Measurements from ENCODE around the gene PSMG3. TPM values are rescaled to one million over a fixed set of nuclear protein-coding genes. Genes with fewer than 3 reads are reported as not detected.

Gene PSMG3
- total and polyA plus RNA-seq, 9 donors, result 19.8 to 35.5 (median 23.7) TPM

DNA sequence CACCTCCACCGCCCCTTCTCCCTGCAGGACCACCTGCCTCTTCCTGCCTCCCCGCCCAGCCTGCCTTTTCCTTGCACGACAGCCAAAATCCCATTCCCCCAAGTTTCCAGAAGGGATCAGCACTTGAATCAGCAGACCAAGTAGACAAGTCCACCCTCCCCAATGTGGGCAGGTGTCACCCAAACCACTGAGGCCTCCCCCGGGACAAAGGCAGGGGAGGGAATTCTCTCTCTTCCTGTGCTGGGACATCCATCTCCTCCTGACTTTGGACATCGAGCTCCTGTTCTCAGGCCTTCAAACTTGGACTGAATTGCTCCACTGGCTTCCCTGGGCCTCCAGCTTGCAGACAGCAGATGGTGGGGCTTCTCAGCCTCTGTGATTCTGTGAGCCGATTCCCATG is 21.6 kb upstream of the PSMG3 start:
- whole genome bisulfite sequencing (ENCODE audit: insufficient coverage), result 34% methylated on average over 6 of the region's 6 CpGs

DNA sequence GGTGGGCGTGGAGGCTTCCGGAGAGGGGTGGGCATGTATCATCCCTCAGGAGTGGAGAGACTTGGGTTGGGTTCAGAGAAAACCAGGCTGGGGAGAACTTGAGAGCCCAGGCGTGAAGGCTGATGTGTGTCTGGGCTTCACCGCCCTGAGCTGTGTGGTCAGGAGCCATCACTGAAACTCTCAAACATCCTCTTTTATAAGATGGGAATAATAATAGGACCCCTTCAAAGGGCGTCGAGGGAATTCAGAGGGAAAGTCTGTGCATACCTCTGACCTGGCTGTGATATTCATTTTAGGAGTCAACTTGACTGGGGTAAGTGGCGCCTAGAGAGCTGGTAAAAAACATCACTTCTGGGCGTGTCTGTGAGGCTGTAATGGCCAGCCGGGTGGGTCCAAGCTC is 21.1 kb upstream of the PSMG3 start:
- peaks cover 7% of the 10 kb centered on the region for H3K9me3 ChIP-seq (replicated peaks; ENCODE audit: control insufficient read depth, low read depth, low read length)
- H3K4me1 ChIP-seq (ENCODE audit: control insufficient read depth, insufficient read depth, low read length), result peaks cover 15% of the 10 kb centered on the region
- no peak overlapping the region for H3K4me3 ChIP-seq (ENCODE audit: low read length)
- H3K36me3 ChIP-seq (ENCODE audit: control insufficient read depth, insufficient read depth, low read length), result no peaks in the 10 kb centered on the region
- DNase-seq, result no peak
- WGBS (ENCODE audit: insufficient coverage), result 71% methylated on average over 7 of the region's 9 CpGs
- peaks cover 62% of the 10 kb centered on the region for H3K27me3 ChIP-seq (ENCODE audit: control insufficient read depth, insufficient read depth, low read length)
- H3K27ac ChIP-seq (ENCODE audit: low read length), result no peak overlapping the region

More for the DNA sequence above, 21.6 kb upstream of the PSMG3 start:
- Histone ChIP-seq H3K27me3 (ENCODE audit: control insufficient read depth, insufficient read depth, low read length) (peaks cover 59% of the 10 kb centered on the region), H3K4me3 (ENCODE audit: low read length) (no peak overlapping the region), H3K36me3 (ENCODE audit: control insufficient read depth, insufficient read depth, low read length) (no peaks in the 10 kb centered on the region), H3K9me3 (replicated peaks; ENCODE audit: control insufficient read depth, low read depth, low read length) (peaks cover 7% of the 10 kb centered on the region), H3K4me1 (ENCODE audit: control insufficient read depth, insufficient read depth, low read length) (peaks cover 15% of the 10 kb centered on the region), H3K27ac (ENCODE audit: low read length) (no peak overlapping the region)
- DNase-seq, result peak; percentile 37

DNA sequence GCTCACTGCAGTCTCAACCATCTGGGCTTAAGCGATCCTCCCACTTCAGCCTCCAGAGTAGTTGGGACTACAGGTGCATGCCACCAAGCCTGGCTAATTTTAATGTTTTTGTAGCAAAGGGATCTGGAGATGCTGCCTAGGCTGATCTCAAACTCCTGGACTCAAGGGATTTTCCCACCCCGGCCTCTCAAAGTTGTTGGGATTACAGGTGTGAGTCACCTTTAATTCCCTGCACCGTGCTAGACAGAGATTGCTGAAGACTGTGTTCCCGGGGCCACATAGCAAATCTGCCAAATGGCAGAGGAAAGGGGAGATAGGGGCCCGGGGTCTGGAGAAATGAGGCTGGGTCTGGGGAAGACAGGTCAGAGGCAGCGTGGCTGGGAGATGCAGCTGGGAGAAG is 20.6 kb upstream of the PSMG3 start:
- 59% methylated on average over 4 of the region's 6 CpGs for whole genome bisulfite sequencing (ENCODE audit: insufficient coverage)
- DNase-seq, result no peak
- H3K36me3 ChIP-seq (ENCODE audit: control insufficient read depth, insufficient read depth, low read length), result no peaks in the 10 kb centered on the region
- H3K4me1 ChIP-seq (ENCODE audit: control insufficient read depth, insufficient read depth, low read length), result peaks cover 15% of the 10 kb centered on the region
- no peak overlapping the region for H3K4me3 ChIP-seq (ENCODE audit: low read length)
- peaks cover 7% of the 10 kb centered on the region for H3K9me3 ChIP-seq (replicated peaks; ENCODE audit: control insufficient read depth, low read depth, low read length)
- peaks cover 64% of the 10 kb centered on the region for H3K27me3 ChIP-seq (ENCODE audit: control insufficient read depth, insufficient read depth, low read length)
- no peak overlapping the region for H3K27ac ChIP-seq (ENCODE audit: low read length)

DNA sequence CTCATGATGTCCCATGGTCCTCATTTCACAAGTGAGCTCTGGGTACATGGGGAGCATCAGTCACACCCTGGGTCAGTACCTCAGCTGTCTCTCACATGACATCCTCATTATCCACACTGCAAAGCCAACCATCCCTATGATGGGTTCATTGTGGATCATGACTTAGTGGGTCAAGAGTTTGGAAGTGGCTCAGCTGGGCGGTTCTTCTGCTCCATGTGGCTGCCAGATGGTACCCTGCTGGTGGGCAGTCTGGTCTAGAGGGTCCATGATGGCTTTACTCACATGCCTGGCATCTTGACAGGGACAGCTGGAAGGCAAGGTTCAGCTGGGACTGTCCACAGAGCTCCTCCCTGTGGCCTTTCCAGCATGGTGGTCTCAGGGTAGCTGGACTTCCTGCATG is 19.1 kb upstream of the PSMG3 start:
- peaks cover 15% of the 10 kb centered on the region for H3K4me1 ChIP-seq (ENCODE audit: control insufficient read depth, insufficient read depth, low read length)
- H3K4me3 ChIP-seq (ENCODE audit: low read length), result no peak overlapping the region
- H3K9me3 ChIP-seq (replicated peaks; ENCODE audit: control insufficient read depth, low read depth, low read length), result peaks cover 7% of the 10 kb centered on the region
- H3K27me3 ChIP-seq (ENCODE audit: control insufficient read depth, insufficient read depth, low read length), result peaks cover 64% of the 10 kb centered on the region
- no peaks in the 10 kb centered on the region for H3K36me3 ChIP-seq (ENCODE audit: control insufficient read depth, insufficient read depth, low read length)
- no peak overlapping the region for H3K27ac ChIP-seq (ENCODE audit: low read length)
- no peak for DNase-seq
- 100% methylated on average over 1 of the region's 1 CpG for WGBS (ENCODE audit: insufficient coverage)

DNA sequence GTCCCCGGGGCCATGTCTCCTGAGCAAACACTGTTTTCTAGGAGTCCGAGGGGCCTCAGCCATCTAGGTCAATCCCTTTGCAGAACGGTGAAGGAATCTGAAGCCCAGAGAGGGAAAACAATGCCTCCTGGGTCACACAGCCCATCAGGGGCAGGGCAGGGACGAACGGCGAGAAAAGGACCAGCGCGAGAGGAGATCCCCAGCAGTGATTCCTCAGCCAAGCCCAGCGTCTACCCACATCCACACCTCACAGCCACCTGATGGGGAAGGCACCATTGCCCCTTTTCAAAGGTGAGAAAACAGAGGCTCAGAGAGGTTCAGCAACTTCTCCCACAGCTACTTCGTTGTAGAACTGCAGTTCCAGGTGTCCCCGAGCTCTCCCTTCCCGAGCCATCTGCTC is 17.9 kb upstream of the PSMG3 start:
- H3K36me3 ChIP-seq (ENCODE audit: control insufficient read depth, insufficient read depth, low read length), result no peaks in the 10 kb centered on the region
- no peak overlapping the region for H3K27ac ChIP-seq (ENCODE audit: low read length)
- H3K4me1 ChIP-seq (ENCODE audit: control insufficient read depth, insufficient read depth, low read length), result peaks cover 15% of the 10 kb centered on the region
- WGBS (ENCODE audit: insufficient coverage), result 55% methylated on average over 5 of the region's 12 CpGs
- H3K9me3 ChIP-seq (replicated peaks; ENCODE audit: control insufficient read depth, low read depth, low read length), result peaks cover 7% of the 10 kb centered on the region
- H3K4me3 ChIP-seq (ENCODE audit: low read length), result no peak overlapping the region
- DNase-seq, result no peak
- H3K27me3 ChIP-seq (ENCODE audit: control insufficient read depth, insufficient read depth, low read length), result peaks cover 54% of the 10 kb centered on the region

DNA sequence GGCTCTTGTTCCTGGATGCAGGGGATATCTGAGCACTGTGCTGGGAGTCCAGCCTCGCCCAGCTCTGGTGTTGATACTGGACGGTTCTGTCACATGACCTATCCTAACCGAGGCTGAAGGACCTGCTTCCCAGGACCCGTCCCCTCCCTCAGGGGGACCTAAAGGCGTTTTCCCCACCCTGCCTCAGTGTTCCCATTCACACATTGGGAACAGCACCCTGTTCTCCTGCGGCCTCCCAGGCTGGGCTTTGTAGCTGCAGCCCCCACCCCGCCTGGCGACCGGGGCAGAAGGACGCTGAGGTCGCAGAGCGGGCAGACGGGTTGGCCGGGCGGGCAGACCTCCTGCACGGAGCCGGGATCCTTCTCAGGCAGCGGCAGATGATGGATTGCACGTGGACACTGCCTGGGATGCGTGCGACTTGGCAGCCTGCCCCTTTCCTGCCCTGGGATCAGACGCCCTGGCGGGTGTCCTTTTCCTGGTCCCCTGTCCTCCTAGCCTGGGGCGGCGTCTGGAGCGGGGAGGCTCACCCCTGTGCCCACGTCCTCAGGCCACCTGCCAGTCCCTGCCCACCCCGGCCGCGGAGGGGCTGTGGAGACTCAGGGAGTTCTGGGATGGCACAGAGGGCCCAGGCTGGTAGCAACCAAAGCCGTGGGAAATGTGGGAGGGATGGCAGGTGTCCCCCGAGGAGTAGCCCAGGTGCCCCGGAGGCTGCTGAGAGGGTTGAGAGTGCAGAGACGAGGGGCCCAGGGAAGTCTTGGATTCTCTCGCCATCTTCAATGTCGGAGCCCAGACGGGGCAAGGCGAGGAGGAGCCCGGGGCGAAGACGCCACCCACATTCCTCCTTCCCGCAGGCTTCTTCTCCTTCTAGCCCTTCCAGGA is 17.2 kb upstream of the PSMG3 start:
- Histone ChIP-seq H3K27ac (ENCODE audit: low read length) (no peak overlapping the region), H3K9me3 (replicated peaks; ENCODE audit: control insufficient read depth, low read depth, low read length) (peaks cover 7% of the 10 kb centered on the region), H3K36me3 (ENCODE audit: control insufficient read depth, insufficient read depth, low read length) (no peaks in the 10 kb centered on the region), H3K27me3 (ENCODE audit: control insufficient read depth, insufficient read depth, low read length) (peaks cover 47% of the 10 kb centered on the region), H3K4me1 (ENCODE audit: control insufficient read depth, insufficient read depth, low read length) (peaks cover 9% of the 10 kb centered on the region), H3K4me3 (ENCODE audit: low read length) (no peak overlapping the region)
- 73% methylated on average over 38 of the region's 42 CpGs for WGBS (ENCODE audit: insufficient coverage)
- no peak for DNase-seq

DNA sequence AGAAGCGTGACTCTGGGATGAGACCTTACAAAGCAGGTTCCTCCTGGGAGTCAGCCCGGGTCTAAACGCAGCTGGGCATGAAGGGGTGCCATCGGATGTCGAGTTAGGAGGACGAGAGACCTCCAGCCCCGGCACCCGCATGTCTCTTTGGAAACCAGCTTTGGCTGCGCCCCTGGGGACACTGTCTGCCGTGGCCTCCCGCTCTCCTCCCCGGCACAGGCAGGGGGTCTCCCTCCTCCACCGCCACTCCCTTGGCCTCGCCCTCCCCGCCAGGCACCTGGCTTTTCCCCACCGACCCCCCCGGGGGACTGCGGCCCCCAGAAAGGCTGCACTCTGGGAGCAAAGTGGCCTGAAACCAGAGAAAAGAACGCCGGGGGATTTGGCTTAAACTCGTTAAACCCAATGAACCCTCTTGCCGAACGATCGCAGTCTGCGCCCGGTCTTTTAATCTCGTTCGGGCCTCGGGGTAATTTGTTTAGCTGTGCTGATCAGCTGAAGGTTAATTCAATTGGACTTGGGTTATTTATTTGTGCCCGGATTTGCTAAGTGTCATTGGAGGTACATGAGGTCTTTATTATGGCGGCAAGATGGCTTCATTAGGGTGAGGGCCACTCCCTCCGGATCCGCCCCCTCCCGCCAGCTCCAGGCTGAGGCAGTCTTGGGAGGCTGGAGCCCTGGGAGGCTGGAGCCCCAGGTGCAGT is 16.4 kb upstream of the PSMG3 start:
- Histone ChIP-seq H3K27ac (ENCODE audit: low read length) (no peak overlapping the region), H3K9me3 (replicated peaks; ENCODE audit: control insufficient read depth, low read depth, low read length) (peaks cover 7% of the 10 kb centered on the region), H3K36me3 (ENCODE audit: control insufficient read depth, insufficient read depth, low read length) (no peaks in the 10 kb centered on the region), H3K4me3 (ENCODE audit: low read length) (no peak overlapping the region), H3K27me3 (ENCODE audit: control insufficient read depth, insufficient read depth, low read length) (peaks cover 39% of the 10 kb centered on the region), H3K4me1 (ENCODE audit: control insufficient read depth, insufficient read depth, low read length) (peaks cover 2% of the 10 kb centered on the region)
- WGBS (ENCODE audit: insufficient coverage), result 57% methylated on average over 32 of the region's 34 CpGs
- DNase-seq, result no peak

DNA sequence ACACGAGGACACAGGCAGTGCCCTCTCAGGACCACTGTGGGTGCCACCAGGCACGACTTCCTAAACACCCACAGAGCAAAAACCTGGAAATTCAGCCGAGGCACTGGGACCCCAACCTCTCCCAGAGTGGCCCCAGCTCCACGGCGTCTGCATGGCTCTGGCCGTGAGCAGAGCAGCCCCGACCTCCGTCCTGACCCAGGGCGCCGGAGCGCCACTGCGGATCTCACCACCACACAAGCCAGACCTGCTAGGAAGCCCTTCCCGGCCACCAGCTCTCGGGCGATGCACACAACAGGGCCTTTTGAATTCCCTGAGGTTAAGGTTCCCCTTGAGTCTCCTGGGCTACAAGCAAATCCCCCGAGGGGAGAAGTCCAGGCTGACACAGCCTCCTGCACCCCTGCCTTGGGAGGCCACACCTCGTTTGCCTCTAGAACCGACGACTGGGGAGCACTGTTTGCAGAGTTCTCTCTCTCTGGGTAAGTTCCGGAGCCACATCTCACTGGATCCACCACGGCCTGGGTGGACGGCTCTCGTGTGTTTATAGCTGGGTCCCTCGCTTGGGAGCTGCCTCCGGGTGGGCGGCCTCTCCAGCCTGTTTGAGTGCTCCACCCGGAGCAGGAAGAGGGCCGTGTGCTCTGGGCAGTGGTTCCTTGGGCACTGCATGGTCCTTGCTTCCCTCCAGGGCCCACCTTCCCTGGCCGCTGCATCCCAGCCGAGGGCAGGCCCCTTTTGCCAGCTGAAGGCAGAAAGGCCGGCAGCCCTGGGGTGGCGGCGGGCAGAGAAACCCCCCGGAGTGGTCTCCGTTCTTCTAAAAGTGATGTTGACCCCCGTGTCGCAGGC is 15.5 kb upstream of the PSMG3 start:
- no peak overlapping the region for H3K4me3 ChIP-seq (ENCODE audit: low read length)
- WGBS (ENCODE audit: insufficient coverage), result 84% methylated on average over 36 of the region's 37 CpGs
- peaks cover 7% of the 10 kb centered on the region for H3K9me3 ChIP-seq (replicated peaks; ENCODE audit: control insufficient read depth, low read depth, low read length)
- no peak overlapping the region for H3K27ac ChIP-seq (ENCODE audit: low read length)
- H3K36me3 ChIP-seq (ENCODE audit: control insufficient read depth, insufficient read depth, low read length), result no peaks in the 10 kb centered on the region
- no peaks in the 10 kb centered on the region for H3K4me1 ChIP-seq (ENCODE audit: control insufficient read depth, insufficient read depth, low read length)
- H3K27me3 ChIP-seq (ENCODE audit: control insufficient read depth, insufficient read depth, low read length), result peaks cover 30% of the 10 kb centered on the region
- DNase-seq, result no peak

DNA sequence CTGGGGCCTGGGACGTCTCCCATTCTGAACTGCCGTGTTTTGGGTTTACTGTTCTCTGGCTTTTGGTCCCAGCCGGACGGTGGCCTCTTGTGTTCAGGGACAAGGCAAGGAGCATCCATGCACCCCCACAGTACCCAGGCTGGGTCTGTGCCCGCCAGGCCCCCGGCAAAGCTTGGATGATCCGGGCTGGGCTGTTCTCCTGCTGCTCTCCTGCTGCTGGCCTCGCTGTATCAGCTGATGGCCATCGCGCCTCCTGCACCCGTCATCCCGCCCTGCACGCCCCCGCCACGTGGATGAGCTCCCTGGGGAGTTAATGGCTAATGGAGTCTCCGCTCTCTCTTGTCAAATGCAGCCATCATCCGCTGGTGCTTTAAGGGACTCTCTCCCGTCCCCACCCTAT is 14.9 kb upstream of the PSMG3 start:
- DNase-seq, result no peak
- 75% methylated on average over 12 of the region's 18 CpGs for WGBS (ENCODE audit: insufficient coverage)
- Histone ChIP-seq H3K27ac (ENCODE audit: low read length) (no peak overlapping the region), H3K9me3 (replicated peaks; ENCODE audit: control insufficient read depth, low read depth, low read length) (peaks cover 7% of the 10 kb centered on the region), H3K27me3 (ENCODE audit: control insufficient read depth, insufficient read depth, low read length) (peaks cover 25% of the 10 kb centered on the region), H3K4me3 (ENCODE audit: low read length) (no peak overlapping the region), H3K36me3 (ENCODE audit: control insufficient read depth, insufficient read depth, low read length) (no peaks in the 10 kb centered on the region), H3K4me1 (ENCODE audit: control insufficient read depth, insufficient read depth, low read length) (no peaks in the 10 kb centered on the region)

Measured in muscle of leg (tissue), 11 donors.